HEK293T (cell line): Measurements from ENCODE around the gene KCNMA1.

ENCODE experiments used
- ARNT ChIP-seq: fragments of 450-650 bp; IDR thresholded peaks from 2 replicates; pipeline ENCODE4 v1.6.1; 2017; ENCODE audit warnings: mild to moderate bottlenecking
- BHLHE40 ChIP-seq: fragments of 450-650 bp; IDR thresholded peaks from 2 replicates; pipeline ENCODE4 v1.6.1; 2016; ENCODE audit warnings: mild to moderate bottlenecking, moderate library complexity, borderline replicate concordance
- CTBP1 ChIP-seq: fragments of 450-650 bp; IDR thresholded peaks from 2 replicates; pipeline ENCODE4 v1.6.1; 2016; ENCODE audit warnings: borderline replicate concordance
- FOXA1 ChIP-seq: fragments of 450-650 bp; IDR thresholded peaks from 2 replicates; pipeline ENCODE4 v1.6.1; 2016; ENCODE audit warnings: mild to moderate bottlenecking
- FOXM1 ChIP-seq: fragments of 450-650 bp; IDR thresholded peaks from 2 replicates; pipeline ENCODE4 v1.6.1; 2017; ENCODE audit warnings: mild to moderate bottlenecking, borderline replicate concordance
- NFRKB ChIP-seq: fragments of 450-650 bp; IDR thresholded peaks from 2 replicates; pipeline ENCODE4 v1.6.1; 2016; ENCODE audit warnings: mild to moderate bottlenecking, moderate library complexity
- PKNOX1 ChIP-seq: fragments of 450-650 bp; IDR thresholded peaks from 2 replicates; pipeline ENCODE4 v1.6.1; 2016
- SP1 ChIP-seq: fragments of 450-650 bp; IDR thresholded peaks from 2 replicates; pipeline ENCODE4 v1.6.1; 2017

- no peak for TF ChIP-seq PKNOX1
- no peak for TF ChIP-seq FOXM1
- TF ChIP-seq BHLHE40, result no peak
- no peak for TF ChIP-seq NFRKB
- TF ChIP-seq SP1, result no peak
- no peak for TF ChIP-seq ARNT
- no peak for TF ChIP-seq CTBP1
- no peak for TF ChIP-seq FOXA1
These were observed 127.3 kb downstream of the KCNMA1 start for GRCh38 chr10:77510294-77510693.
